Fibroblast of the aortic adventitia (primary cell): ENCODE data around the gene FRK. TPM values are rescaled to one million over a fixed set of nuclear protein-coding genes. Genes with fewer than 3 reads are reported as not detected.

Experiments
- total RNA-seq: library from RNA; depleted of rRNA; stranded (reverse); fragments of >200 nt; gene quantifications from 2 replicates; pipeline ENCODE4 v1.2.3, GENCODE V29; 2012; ENCODE audit warnings: low replicate concordance

FRK gene
- total RNA-seq, 1 donor: 2.0 TPM

Other genes starting within 250 kb of the FRK start
- gene NT5DC1, start 40.0 kb upstream of the FRK start, total RNA-seq: 7.2 and 14.0 TPM in 2 replicates
- gene COL10A1, start 65.2 kb upstream of the FRK start, total RNA-seq: not detected in 2 replicates
- 14.9 and 15.6 TPM in 2 replicates for gene TSPYL4, start 193.2 kb upstream of the FRK start, total RNA-seq
- 83.4 and 126 TPM in 2 replicates for gene TSPYL1, start 219.0 kb upstream of the FRK start, total RNA-seq